ENCODE data around the gene ACTRT2.

The ACTRT2 gene

GRCh38 chr1:3021233-3021671 is at the start of gene ACTRT2:
Gene ACTRT2 (plus strand): TSS chr1:3021467. CDS start chr1:3021687, 220 bp downstream.
- no peak for DNase-seq (ENCODE audit: low read depth, low spot score)

GRCh38 chr1:2971609-2972008 is 49.7 kb upstream of the ACTRT2 start:
- no peak for DNase-seq (ENCODE audit: low read depth, low spot score)

DNA sequence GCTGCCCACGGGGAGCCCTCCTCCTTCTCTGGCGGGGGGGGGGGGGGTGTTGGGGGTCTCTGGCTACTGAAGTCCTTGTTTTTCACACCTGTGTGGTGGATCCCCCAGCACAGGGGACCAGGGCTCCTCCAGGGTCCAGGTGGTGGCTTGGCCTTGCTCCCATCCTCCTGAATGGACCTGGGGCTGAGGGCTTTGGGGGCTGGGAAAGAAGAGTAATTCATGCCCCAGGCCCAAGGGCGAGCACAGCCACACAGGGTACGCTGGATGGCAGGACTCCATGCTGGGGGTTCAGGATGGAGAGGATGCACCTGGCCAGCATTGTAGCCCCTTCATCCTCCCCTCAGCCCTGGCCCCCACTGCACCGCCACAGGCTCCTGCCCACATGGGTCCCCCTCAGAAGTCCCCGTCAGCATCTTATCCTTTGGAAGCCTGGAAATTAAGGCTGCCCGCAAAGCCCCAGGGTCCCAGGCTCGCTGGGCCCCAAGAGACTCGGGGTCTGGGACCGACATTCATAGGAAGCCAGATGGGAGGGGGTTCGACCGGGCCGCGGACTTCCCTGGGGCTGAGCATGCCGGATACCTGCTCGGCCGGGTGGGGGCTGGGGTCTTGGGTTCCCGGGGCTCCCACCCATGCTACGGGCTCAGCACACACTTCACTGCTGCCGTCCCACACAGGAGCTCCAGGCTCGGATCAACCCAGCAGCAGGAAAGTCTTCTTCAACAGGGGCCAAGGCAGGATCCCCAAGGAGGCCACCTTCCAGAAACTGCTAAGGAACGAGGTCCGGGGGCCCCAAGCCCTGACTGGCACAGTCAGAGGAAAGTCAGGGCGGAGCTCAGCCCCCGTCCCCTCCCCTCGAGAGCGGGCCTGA is 49.0 kb upstream of the ACTRT2 start:
- DNase-seq (ENCODE audit: low read depth, low spot score): no peak

GRCh38 chr1:2972879-2973575 is 48.2 kb upstream of the ACTRT2 start:
- no peak for DNase-seq (ENCODE audit: low read depth, low spot score)

DNA sequence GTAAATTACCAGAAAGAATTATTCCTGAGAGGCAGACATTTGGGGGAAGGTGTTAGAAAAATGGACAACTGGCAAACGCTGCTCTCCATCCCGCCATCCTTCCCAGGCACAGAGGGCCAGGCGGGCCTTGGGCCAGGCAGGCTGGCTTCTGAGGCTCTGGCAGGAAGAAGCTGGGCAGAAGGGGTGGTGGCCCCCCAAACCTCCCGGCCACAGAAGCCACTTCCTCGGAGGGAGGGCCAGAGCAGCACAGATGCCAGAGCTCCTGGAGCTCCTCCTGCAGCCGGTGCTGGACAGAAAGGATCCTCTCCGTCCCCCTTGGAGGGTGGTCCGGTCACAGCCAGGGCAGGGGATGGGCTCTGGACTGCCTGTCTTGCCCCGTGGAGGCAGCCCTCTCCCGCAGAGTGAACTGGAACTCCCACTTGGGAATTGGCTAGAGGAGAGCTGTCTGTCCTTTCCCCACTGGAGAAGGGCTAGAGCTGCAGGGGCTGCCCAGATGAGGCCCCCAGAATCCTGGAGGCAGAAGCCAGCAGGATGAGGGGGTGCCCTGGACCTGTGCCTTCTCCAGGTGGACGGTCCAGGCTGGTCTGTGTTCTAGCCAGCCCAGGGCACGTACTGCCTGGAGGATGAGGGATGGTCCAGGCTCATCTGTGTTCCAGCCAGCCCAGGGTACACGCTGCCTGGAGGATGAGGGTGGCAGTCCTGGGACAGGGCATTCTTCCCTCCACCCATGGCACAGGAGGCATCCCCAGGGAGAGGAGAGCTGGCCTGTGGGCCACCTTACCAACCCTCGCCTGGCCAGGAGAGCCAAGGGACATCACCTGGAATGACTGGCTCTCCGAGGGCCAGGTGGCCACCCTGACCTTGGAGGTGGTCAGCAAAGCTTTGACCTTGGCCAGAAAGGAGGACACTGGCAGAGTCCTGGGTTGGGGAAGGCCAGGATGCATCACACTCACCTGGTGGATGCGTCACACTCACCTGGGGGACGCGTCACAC is 47.4 kb upstream of the ACTRT2 start:
- no peak for DNase-seq (ENCODE audit: low read depth, low spot score)

DNA sequence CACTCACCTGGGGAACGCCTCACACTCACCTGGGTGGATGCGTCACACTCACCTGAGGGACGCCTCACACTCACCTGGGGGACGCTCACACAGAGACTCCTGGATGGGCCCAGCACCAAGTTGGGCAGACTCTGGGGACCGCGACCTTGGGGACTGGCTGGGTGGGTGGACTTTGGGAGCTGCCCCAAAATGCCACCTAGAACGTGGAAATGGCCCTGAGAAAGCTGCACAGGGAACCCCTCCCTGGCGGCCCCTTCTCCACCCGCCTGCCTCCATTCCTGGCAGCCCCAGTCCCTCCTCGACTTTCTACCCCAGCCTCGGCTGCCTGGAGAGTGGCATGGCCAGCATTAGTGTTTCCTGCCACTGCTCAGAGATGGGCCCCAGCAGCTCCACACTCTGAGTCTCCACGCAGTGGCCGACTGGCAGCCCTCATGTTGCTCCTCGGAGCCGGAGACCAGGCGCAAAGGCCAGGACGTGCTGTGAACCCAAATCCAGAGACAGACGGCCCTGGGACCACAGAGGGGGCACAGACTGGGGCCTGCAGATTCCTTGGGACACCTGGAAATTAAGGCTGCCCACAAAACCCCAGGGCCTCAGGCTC is 46.5 kb upstream of the ACTRT2 start:
- DNase-seq (ENCODE audit: low read depth, low spot score): no peak

- no peak for DNase-seq (ENCODE audit: low read depth, low spot score)
Observed at GRCh38 chr1:2975466-2976179, 45.6 kb upstream of the ACTRT2 start.

GRCh38 chr1:2976180-2976562 is 45.1 kb upstream of the ACTRT2 start:
- no peak for DNase-seq (ENCODE audit: low read depth, low spot score)

DNA sequence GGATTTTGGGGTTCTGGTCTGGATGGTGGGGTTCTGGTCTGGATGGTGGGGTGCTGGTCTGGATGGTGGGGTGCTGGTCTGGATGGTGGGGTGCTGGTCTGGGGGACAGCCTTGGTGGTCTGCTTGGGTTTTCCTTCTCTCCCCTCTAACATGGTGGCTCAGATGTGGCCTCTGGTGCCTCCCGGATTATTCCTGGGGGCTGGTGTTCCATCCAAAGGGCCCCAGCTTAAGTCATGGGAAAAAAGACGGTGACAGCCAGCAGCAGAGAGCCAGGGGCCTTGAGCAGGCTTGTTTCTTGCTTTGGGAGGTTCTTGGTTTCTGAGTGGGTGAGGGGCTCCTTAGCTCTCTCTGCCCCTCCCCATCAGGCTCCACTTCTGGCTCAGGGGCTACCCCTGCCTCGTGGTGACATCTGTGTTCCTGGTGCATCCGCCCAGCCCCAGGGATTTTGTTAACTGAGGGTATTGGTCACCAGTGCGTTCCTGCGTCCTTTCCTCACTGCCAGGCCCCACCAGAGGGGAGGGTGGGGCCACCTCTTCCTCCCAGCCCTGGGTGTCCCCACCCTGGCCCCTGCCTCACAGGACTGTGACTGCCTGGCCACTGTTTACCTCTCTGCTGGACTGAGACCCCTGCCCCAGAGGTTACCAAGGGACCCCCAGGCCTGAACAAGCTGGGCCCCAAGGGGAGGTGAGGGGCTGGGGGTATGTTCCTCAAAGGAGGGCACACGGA is 43.2 kb upstream of the ACTRT2 start:
- DNase-seq (ENCODE audit: low read depth, low spot score): no peak

- DNase-seq (ENCODE audit: low read depth, low spot score): no peak
Observed at GRCh38 chr1:2978691-2979190, 42.5 kb upstream of the ACTRT2 start.

DNA sequence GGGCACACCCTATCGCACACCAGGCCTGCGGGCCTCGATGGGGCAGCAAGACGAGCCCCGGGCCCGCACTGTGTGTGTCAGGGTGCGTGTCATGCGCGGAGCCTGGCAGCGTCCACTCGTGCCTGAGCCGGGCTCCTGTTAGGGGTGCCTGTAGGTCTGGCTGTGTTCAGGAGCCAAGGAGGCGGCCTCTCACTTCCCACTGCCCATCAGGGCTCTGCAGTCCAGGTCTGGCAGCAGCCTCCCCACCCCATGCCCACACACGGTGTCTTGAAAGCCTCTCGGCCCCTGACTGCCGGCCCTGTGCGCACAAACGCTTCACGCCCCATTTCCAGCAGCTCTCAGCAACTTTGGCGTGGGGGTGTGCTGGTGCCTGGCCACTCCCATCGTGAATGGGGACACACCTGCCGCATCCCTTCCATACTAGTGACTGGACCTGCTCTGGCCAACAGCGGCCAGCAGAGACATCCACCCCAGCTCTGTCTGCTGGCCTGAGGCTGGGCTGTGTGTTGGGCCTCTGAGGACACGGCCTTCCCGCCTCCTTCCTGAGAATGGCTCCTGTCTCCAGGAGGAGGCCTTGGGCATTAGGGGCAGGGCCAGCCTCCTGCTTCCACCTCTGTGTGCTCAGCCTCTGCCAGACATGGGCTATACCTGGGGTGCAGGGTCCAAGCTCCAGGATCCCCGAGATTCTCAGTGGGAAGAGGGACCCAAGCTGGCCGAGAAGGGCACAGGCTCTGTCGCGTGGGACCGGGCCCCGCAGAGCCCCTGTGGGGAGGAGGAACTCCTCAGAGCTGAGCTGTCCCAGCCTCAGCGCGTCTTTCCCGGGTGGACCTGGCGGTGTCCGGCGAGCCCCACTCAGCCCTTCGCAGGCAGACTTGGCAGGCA is 41.8 kb upstream of the ACTRT2 start:
- DNase-seq (ENCODE audit: low read depth, low spot score): no peak

DNA sequence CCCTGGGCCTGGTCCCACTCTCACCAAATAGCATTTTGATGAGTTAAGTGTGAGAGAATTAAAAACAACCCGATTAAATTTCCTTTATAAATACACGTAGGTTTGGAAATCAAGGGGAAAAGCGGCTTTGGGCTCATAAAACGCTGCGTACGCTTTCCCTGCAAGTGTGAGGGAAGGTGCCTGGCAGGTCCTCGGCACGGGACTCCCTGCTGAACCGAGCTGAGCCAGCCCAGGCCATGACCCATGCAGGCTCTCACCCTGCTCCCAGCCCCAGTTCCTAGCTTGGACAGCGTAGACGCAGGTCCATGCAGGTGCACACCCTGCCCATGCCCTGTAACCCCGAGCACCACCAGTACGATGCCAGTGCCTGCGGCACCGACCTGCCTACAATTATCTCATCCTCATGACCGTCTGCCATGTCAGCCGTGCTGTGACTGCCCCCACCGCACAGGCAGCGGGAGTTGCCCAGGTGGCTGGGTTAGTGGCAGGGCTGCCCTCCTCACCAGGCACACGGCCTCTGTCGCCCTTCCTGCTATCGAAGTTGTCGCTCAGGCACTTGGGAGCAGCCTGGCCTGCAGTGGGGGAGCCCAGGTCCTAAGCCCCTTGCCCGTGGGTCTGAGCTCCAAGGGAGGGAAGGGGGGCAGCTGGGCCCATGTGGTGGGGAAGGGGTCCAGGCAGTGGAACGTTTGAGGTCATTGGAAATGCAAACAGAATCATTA is 41.0 kb upstream of the ACTRT2 start:
- no peak for DNase-seq (ENCODE audit: low read depth, low spot score)

- no peak for DNase-seq (ENCODE audit: low read depth, low spot score)
Observed at GRCh38 chr1:2980849-2981248, 40.4 kb upstream of the ACTRT2 start.

- no peak for DNase-seq (ENCODE audit: low read depth, low spot score)
Observed at GRCh38 chr1:2981388-2981787, 39.9 kb upstream of the ACTRT2 start.

- no peak for DNase-seq (ENCODE audit: low read depth, low spot score)
Observed at GRCh38 chr1:2981981-2982614, 39.2 kb upstream of the ACTRT2 start.

DNA sequence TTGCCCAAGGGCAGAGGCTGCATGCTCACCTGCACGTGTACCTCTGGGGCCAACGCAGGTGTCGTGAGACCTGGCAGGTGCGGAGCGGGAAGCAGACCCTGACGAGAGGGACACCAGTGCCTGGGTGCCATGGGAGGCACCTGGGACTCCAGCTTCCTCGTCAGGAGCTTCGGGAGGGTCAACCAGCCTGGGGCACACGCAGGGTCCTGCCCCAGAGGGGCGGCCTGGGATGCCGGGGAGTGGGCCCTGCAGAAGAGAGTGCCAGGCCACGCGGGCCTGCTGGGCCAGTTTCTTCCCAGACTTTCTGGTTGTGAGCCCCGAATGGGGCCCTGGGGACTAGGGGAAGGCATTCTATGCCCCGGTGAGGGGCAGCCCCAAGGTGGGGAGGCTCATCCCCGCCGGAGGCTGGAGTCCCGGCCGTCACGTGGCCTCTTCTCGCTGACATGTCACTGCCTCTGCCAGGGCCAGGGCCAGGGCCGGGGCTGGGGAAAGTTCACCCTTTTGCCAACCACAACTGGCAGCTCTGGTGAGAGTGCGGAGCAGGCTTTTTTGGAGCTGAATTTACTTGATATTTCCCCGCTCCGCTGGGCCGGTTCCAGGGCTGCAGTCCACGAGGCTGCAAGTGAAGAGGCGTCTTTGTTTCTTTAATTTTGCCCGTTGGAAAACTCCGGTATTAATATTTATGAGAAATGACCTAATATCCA is 38.5 kb upstream of the ACTRT2 start:
- no peak for DNase-seq (ENCODE audit: low read depth, low spot score)

- DNase-seq (ENCODE audit: low read depth, low spot score): no peak
Observed at GRCh38 chr1:2983319-2983705, 38.0 kb upstream of the ACTRT2 start.

All from iPS DF 19.7 (cell line).